ENCODE results near the gene UNC45B. TPM values are rescaled to one million over a fixed set of nuclear protein-coding genes. Genes with fewer than 3 reads are reported as not detected.

The UNC45B gene
- polyA plus RNA-seq, 1 donor from 2014 or later, result not detected

- no peak for TF ChIP-seq MXI1 (conservative IDR thresholded peaks at IDR 0.05; ENCODE audit: poor library complexity, severe bottlenecking)
Observed at GRCh38 chr17:35188111-35188510, 40.5 kb downstream of the UNC45B start (continued).

GRCh38 chr17:35189291-35189690, 41.7 kb downstream of the UNC45B start:
- Histone ChIP-seq H3K27me3 (ENCODE audit: insufficient read depth, low read depth, low read length) (no peaks in the 10 kb centered on the region), H3K9ac (ENCODE audit: low read length) (no peak overlapping the region), H2AFZ (ENCODE audit: low read depth, low read length) (no peak overlapping the region), H3K9me3 (ENCODE audit: low read length) (no peaks in the 10 kb centered on the region), H3K27ac (ENCODE audit: low read length) (no peak overlapping the region), H3F3A (ENCODE audit: insufficient read depth, low read length, poor library complexity, severe bottlenecking) (no peaks in the 10 kb centered on the region), H3K4me3 (ENCODE audit: low read length) (no peak overlapping the region), H3K9me2 (ENCODE audit: insufficient read depth, low read length) (no peaks in the 10 kb centered on the region), H3K36me3 (ENCODE audit: insufficient read depth, low read length) (no peaks in the 10 kb centered on the region), H3K4me2 (ENCODE audit: low read length) (no peak overlapping the region), H3K79me2 (replicated peaks; ENCODE audit: insufficient read depth, low read length) (no peaks in the 10 kb centered on the region), H4K20me1 (ENCODE audit: insufficient read depth) (no peaks in the 10 kb centered on the region)
- TF ChIP-seq EZH2 (IDR thresholded peaks at IDR 0.05; ENCODE audit: borderline replicate concordance, insufficient read depth, low read length, poor library complexity, severe bottlenecking), result no peak
- TF ChIP-seq EP300 (conservative IDR thresholded peaks at IDR 0.05; ENCODE audit: poor library complexity, severe bottlenecking), result no peak
- TF ChIP-seq POLR2AphosphoS5 (IDR thresholded peaks at IDR 0.05), result no peak
- no peak for TF ChIP-seq MXI1 (conservative IDR thresholded peaks at IDR 0.05; ENCODE audit: poor library complexity, severe bottlenecking)
- no peak for TF ChIP-seq CTCF (IDR thresholded peaks at IDR 0.05; ENCODE audit: poor library complexity, severe bottlenecking)
- no peak for TF ChIP-seq TAF1 (IDR thresholded peaks at IDR 0.05; ENCODE audit: low read depth)
- TF ChIP-seq RAD21 (conservative IDR thresholded peaks at IDR 0.05), result no peak

- H4K20me1 ChIP-seq (ENCODE audit: insufficient read depth), result no peaks in the 10 kb centered on the region
- TF ChIP-seq EP300 (conservative IDR thresholded peaks at IDR 0.05; ENCODE audit: poor library complexity, severe bottlenecking), result no peak
- TF ChIP-seq SMC3 (conservative IDR thresholded peaks at IDR 0.05; ENCODE audit: poor library complexity), result no peak
- TF ChIP-seq EZH2 (IDR thresholded peaks at IDR 0.05; ENCODE audit: borderline replicate concordance, insufficient read depth, low read length, poor library complexity, severe bottlenecking), result no peak
- TF ChIP-seq CTCF (IDR thresholded peaks at IDR 0.05; ENCODE audit: poor library complexity, severe bottlenecking), result no peak
- TF ChIP-seq REST (IDR thresholded peaks at IDR 0.05; ENCODE audit: borderline replicate concordance), result no peak
- TF ChIP-seq RAD21 (conservative IDR thresholded peaks at IDR 0.05), result no peak
- no peak for TF ChIP-seq MXI1 (conservative IDR thresholded peaks at IDR 0.05; ENCODE audit: poor library complexity, severe bottlenecking)
- TF ChIP-seq TAF1 (IDR thresholded peaks at IDR 0.05; ENCODE audit: low read depth), result no peak
- TF ChIP-seq POLR2AphosphoS5 (IDR thresholded peaks at IDR 0.05), result no peak
- no peak overlapping the region for H3K9ac ChIP-seq (ENCODE audit: low read length)
- no peaks in the 10 kb centered on the region for H3K9me3 ChIP-seq (ENCODE audit: low read length)
- H3F3A ChIP-seq (ENCODE audit: insufficient read depth, low read length, poor library complexity, severe bottlenecking), result no peaks in the 10 kb centered on the region
- no peaks in the 10 kb centered on the region for H3K36me3 ChIP-seq (ENCODE audit: insufficient read depth, low read length)
- no peak overlapping the region for H3K4me2 ChIP-seq (ENCODE audit: low read length)
- no peaks in the 10 kb centered on the region for H3K27me3 ChIP-seq (ENCODE audit: insufficient read depth, low read depth, low read length)
- no peak overlapping the region for H2AFZ ChIP-seq (ENCODE audit: low read depth, low read length)
- no peaks in the 10 kb centered on the region for H3K9me2 ChIP-seq (ENCODE audit: insufficient read depth, low read length)
- H3K79me2 ChIP-seq (replicated peaks; ENCODE audit: insufficient read depth, low read length), result no peaks in the 10 kb centered on the region
- H3K4me3 ChIP-seq (ENCODE audit: low read length), result no peak overlapping the region
- H3K27ac ChIP-seq (ENCODE audit: low read length), result no peak overlapping the region
Observed at GRCh38 chr17:35191001-35191695, 43.5 kb downstream of the UNC45B start.
